ENCODE data around the gene ZSCAN5B. TPM values are rescaled to one million over a fixed set of nuclear protein-coding genes. Genes with fewer than 3 reads are reported as not detected.
A peak's percentile ranks its signal among the peaks of the same experiment; 100 is the strongest.
"Not testable (repeated sequence)": the region's sequence is repeated elsewhere in the genome, so short reads cannot be mapped to it uniquely, and the experiment has no call there.

Gene ZSCAN5B
- total RNA-seq (not detected in 2 replicates), polyA plus RNA-seq (not detected in 2 replicates), polyA minus RNA-seq (ENCODE audit: low replicate concordance) (not detected in 2 replicates)
- not detected in 2 replicates for polyA plus RNA-seq (2012)

GRCh38 chr19:56197646-56198045, at the start of gene ZSCAN5B:
ZSCAN5B (minus strand) TSS chr19:56197783; CDS start chr19:56193052, 4,731 bp downstream.
- not testable (repeated sequence) for H3K27ac ChIP-seq (ENCODE audit: insufficient read depth, low read length); H3K27me3 ChIP-seq (ENCODE audit: control insufficient read depth, insufficient read depth, low read length); H3K4me3 ChIP-seq (replicated peaks in 1 of 4; ENCODE audit: control extremely low read depth in 1 of 4, insufficient read depth in 1 of 4, low read depth in 3 of 4, low read length in 4 of 4); H3K4me2 ChIP-seq (ENCODE audit: extremely low read depth, insufficient read depth, low read length); H3K4me1 ChIP-seq (ENCODE audit: control insufficient read depth, extremely low read depth, insufficient read depth, low read length); DNase-seq (ENCODE audit: low read depth in 2 of 2); H3K79me2 ChIP-seq (ENCODE audit: control insufficient read depth, insufficient read depth, low read length); H4K20me1 ChIP-seq (ENCODE audit: control insufficient read depth, extremely low read depth, insufficient read depth, low read length); H3K9me3 ChIP-seq (ENCODE audit: control insufficient read depth, insufficient read depth, low read depth, low read length); H3K36me3 ChIP-seq (ENCODE audit: control insufficient read depth, insufficient read depth, low read length); H3K9ac ChIP-seq (ENCODE audit: insufficient read depth, low read length); H2AFZ ChIP-seq (ENCODE audit: low read length)

GRCh38 chr19:56245764-56246163, 48.2 kb upstream of the ZSCAN5B start:
- not testable (repeated sequence) for H4K20me1 ChIP-seq (ENCODE audit: control insufficient read depth, extremely low read depth, insufficient read depth, low read length); H3K4me2 ChIP-seq (ENCODE audit: extremely low read depth, insufficient read depth, low read length); H3K27me3 ChIP-seq (ENCODE audit: control insufficient read depth, insufficient read depth, low read length); H3K36me3 ChIP-seq (ENCODE audit: control insufficient read depth, insufficient read depth, low read length); DNase-seq (ENCODE audit: low read depth in 2 of 2); H2AFZ ChIP-seq (ENCODE audit: low read length); H3K9me3 ChIP-seq (ENCODE audit: control insufficient read depth, insufficient read depth, low read depth, low read length); H3K79me2 ChIP-seq (ENCODE audit: control insufficient read depth, insufficient read depth, low read length); H3K9ac ChIP-seq (ENCODE audit: insufficient read depth, low read length); H3K4me3 ChIP-seq (replicated peaks in 1 of 4; ENCODE audit: control extremely low read depth in 1 of 4, insufficient read depth in 1 of 4, low read depth in 3 of 4, low read length in 4 of 4); H3K27ac ChIP-seq (ENCODE audit: insufficient read depth, low read length); H3K4me1 ChIP-seq (ENCODE audit: control insufficient read depth, extremely low read depth, insufficient read depth, low read length)

GRCh38 chr19:56245121-56245740, 47.6 kb upstream of the ZSCAN5B start:
- H3K4me3 ChIP-seq (replicated peaks in 1 of 4; ENCODE audit: control extremely low read depth in 1 of 4, insufficient read depth in 1 of 4, low read depth in 3 of 4, low read length in 4 of 4), result no peak overlapping the region

More at GRCh38 chr19:56245121-56245740, 47.6 kb upstream of the ZSCAN5B start:
- Histone ChIP-seq H3K27me3 (ENCODE audit: control insufficient read depth, insufficient read depth, low read length) (no peaks in the 10 kb centered on the region), H3K4me1 (ENCODE audit: control insufficient read depth, extremely low read depth, insufficient read depth, low read length) (no peaks in the 10 kb centered on the region), H3K9me3 (ENCODE audit: control insufficient read depth, insufficient read depth, low read depth, low read length) (no peaks in the 10 kb centered on the region), H2AFZ (ENCODE audit: low read length) (no peak overlapping the region), H4K20me1 (ENCODE audit: control insufficient read depth, extremely low read depth, insufficient read depth, low read length) (no peaks in the 10 kb centered on the region), H3K27ac (ENCODE audit: insufficient read depth, low read length) (no peak overlapping the region), H3K36me3 (ENCODE audit: control insufficient read depth, insufficient read depth, low read length) (no peaks in the 10 kb centered on the region), H3K79me2 (ENCODE audit: control insufficient read depth, insufficient read depth, low read length) (no peaks in the 10 kb centered on the region), H3K4me2 (ENCODE audit: extremely low read depth, insufficient read depth, low read length) (no peak overlapping the region), H3K9ac (ENCODE audit: insufficient read depth, low read length) (no peak overlapping the region)
- no peak for TF ChIP-seq CTCF (conservative IDR thresholded peaks at IDR 0.05 in 1 of 2, IDR thresholded peaks at IDR 0.05 in 1 of 2; ENCODE audit: low read depth in 1 of 2, low read length in 2 of 2)
- TF ChIP-seq EZH2 (IDR thresholded peaks at IDR 0.05; ENCODE audit: low read length, missing control alignments), result no peak
- peak in 1 of 2 donors; percentile 27 for DNase-seq (ENCODE audit: low read depth in 2 of 2)
